GM18517 (cell line): ENCODE results near the gene RAB31.
A peak's percentile ranks its signal among the peaks of the same experiment; 100 is the strongest.
"Not testable (repeated sequence)": the region's sequence is repeated elsewhere in the genome, so short reads cannot be mapped to it uniquely, and the experiment has no call there.

ENCODE experiments used
- ATAC-seq: cut with Tn5 transposase; IDR thresholded peaks from one replicate; pipeline ENCODE4 v1.9.1; 2021; ENCODE audit warnings: mild to moderate bottlenecking, moderate library complexity; ENCODE audit not compliant: unreplicated experiment

RAB31 gene

DNA sequence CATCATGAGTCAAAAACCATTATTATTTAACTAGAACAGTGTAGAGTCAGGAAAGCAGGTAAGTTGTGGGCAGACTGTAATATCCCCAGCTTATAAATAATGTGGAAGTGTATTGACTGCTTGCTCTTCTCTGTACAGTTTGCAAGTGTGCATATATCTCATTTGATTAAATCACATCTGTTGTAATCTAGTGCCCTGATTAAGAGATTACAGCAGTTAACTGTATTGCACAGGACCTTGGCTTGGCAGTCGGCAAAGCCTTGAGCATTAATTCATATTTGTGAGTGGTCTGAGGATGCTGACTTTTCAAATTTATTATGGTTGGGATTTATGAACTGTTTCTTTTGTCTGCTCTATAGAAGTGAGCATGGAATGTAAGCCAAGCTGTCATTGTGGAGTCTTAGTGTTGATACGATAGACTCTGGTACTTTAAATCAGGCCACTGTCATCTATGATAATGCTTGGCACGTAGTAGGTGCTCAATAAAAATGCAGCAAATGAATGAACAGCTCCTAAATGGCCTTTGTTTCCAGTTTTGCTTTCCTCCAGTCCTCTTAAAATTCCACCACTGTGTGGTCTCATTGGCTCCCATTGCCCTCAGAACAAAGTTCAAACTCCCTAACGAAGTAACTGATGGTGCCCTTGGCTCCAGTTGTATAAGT, 48.3 kb downstream of the RAB31 start:
- ATAC-seq, result no peak

DNA sequence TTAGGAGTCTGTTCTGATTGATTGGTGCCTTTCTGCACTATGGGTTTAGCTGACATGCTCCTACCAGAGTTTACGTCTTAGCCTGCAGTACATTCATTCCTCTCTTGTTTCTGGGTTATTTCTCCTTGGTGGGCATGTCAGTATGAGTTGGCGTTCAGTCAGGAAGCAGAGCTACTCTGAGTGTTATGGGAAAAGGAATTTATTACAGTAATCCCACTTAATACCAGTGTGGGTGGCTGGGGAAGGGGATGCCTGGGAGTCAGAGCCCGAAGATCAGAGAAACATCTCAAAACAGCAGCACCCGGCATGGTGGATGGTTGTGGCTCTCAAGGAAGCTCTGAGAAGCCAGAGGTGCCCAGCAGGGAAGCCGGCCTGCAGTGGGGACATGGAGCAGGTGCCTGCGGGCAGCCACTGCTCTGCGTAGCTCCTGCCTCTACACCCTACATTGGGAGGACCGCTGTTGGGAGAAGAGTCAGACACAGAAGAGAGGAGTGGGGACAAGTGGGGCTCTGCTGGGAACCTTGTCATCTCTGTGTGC, 48.9 kb downstream of the RAB31 start:
- no peak for ATAC-seq

DNA sequence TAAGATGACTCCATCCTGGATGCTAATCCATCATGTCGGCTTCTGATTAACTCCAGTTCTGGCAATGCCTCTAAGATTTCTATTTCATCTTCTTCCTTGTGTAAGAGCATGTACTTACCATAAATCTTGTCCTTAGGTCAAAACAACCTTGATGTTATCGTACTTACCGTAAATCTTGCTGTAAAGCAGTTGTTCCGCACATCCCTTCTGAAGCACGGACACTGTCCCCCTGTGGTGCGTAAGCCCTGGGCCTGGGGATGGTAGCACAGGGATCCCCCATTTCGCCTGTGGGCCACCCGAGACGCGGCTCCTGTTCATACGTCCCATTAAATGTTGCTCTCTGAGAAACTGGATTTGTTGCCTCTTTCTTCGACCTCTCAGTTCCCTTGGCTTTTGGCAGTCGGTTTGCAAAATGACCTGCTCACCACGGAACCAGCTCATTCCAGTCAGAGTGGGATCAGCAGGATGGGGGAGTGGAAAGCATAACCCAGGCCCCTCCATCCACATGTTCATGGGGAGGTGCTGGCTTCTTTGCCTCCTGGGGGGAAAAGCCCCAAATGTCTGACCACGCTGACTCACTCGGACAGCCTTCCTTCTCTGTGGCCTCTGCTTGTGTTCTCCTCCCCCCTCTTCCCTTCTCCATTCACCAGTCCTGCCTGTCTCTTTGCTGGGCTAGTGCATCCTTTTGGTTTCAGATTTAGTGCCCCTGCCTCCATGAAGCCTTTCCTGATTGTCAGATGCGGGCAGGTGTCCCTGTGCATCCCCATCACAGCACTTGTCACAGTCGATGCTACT, 49.9 kb downstream of the RAB31 start:
- ATAC-seq, result no peak

- ATAC-seq, result no peak
Measured at GRCh38 chr18:9758624-9759075, 50.5 kb downstream of the RAB31 start.

GRCh38 chr18:9760641-9761040, 52.5 kb downstream of the RAB31 start:
- ATAC-seq, result no peak

DNA sequence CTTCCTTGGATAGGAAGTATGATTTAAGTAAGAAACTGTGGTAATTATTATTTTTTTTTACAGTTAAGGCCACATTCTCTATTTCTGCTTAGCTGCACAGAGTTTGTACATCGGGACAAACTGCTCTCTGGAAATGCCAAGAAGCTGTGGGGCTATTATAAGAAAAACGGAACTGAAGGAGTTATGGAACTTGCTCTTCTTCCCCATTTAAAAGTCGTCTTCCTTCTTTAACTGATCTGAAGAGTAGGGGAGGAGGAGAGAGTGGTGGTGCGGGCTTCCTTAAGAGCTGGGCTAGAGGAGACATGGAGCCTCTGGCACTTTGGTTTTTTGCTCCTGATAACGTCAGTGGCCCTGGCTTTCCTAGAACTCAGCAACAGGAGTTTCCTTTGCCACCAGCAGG, 54.4 kb downstream of the RAB31 start:
- no peak for ATAC-seq

- no peak for ATAC-seq
Measured at GRCh38 chr18:9763157-9763556, 55.1 kb downstream of the RAB31 start.

DNA sequence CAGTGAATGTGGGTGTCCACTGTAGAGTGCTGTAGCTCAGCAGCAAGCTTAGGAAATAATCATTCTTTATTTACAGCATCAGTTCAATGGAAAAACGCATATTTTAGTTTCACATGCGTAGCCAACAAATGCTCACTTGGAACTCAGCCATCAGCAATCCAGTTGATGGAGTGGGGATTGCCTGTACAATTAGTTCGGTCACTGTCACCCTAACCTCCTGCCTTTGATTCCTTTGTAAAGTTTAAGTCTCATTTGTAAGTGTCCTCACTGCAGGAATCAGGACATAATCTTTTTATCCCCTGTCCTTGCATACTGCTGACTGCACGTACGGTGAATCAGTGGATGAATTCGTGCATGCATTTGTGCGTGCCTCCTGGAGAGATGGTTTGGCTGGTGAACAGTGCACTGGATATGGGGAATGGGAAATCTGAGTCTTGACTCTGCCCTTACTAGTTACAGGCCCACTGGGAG, 55.9 kb downstream of the RAB31 start:
- no peak for ATAC-seq

DNA sequence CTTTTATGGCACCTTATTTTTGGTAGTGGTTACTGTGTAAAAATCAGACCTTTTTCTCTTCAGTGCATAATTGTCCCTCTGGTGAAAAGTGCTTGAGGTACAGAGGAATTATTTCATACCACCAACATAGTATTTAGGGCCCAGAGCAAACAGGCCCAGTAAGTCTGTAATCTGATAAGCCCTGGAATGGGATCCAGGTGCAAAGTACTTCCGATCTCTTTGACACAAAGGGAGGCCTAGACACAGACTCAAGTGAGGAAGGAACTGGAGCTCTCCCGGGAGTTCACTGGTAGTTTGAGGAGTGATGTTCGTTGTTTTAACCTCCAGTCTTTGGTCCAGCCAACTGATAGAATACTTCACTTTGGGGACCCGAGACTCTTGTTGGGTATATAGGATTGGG, 57.4 kb downstream of the RAB31 start:
- ATAC-seq, result no peak

GRCh38 chr18:9766076-9766481, 58.0 kb downstream of the RAB31 start:
- ATAC-seq, result no peak

DNA sequence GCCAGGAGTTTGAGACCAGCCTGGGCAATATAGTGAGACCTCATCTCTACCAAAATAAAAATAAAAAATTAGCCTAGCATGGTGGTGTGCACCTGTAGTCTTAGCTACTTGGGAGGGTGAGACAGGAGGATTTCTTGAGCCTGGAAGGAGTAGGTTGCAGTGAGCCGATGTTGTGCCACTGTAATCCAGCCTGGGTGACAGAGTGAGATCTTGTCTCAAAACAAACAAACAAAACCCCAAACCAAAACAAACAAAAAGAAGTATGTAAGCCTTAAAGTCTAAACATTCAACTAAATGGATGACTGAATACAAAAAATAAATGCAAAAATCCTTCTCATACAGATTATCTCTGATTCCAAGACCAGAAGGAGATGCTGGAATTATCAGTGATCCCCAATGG, 58.6 kb downstream of the RAB31 start:
- no peak for ATAC-seq

- not testable (repeated sequence) for ATAC-seq
Measured at GRCh38 chr18:9768071-9768691, 60.1 kb downstream of the RAB31 start.

- not testable (repeated sequence) for ATAC-seq
Measured at GRCh38 chr18:9770111-9770510, 62.0 kb downstream of the RAB31 start.

DNA sequence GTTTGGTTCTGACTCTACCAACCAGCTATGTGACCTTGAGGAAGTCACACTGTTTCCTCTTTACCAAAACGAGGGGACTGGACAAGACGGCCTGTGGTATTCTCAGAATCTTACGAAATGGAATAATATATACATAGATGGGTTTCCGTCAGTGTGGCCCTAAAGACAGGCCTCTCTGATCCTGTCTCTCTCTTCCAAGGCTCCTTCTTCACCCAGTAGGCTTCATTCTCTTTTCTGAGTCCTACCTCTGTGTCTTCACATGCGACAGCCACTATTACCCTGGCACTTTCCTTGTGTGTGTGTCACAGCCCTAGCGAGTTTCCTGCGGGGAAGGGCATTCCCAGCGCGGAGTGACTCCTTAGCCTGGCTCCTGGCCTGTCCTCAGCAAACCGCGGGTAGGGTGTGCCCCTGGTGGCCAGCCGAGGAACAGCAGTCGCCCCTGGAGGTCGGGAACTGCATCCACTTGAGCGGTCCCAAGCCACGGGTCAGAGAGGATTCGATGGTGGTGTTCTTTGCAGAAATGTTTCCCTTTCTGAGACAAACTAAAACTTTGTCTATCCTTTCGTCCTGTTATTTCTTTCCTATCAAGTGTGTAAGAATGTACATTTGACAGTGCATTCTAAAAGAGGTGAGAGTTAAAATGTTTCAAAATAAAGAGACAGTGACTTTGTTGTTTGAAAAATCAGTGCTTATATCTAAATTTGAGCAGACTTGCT, 63.3 kb downstream of the RAB31 start:
- peak; percentile 61 for ATAC-seq

DNA sequence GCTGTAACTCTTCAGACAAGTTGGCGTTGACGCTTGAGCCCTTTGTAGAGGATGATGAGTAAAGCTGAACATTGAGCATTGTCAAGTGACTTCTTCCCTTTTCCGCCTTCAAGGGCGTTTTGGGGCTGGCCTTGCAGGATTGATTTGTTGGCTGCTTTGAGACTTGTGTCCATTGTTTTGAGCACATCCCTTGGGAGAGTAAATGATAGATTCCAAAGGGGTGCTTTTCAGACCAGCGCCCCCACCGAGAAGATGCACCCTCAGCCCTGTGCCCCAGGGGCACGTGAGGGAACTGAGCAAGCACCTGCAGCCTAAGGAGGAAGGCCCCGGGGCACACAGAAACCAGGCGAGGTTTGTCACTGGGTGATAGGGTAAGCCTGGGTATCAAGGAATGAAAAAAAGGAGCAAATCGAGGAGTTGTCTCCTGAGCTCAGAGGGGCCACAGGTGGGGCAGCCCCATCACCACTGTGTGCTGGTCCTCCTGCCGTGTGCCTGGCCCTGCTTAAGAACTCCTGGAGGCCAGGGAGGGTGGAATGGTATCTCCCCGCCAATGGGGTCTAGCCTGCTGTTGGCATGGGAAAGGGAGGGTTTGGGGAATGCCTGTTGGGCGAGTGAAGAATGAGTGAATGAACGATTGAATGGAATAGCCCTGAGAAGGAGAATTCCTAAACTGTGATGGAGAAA, 64.0 kb downstream of the RAB31 start:
- ATAC-seq, result no peak

DNA sequence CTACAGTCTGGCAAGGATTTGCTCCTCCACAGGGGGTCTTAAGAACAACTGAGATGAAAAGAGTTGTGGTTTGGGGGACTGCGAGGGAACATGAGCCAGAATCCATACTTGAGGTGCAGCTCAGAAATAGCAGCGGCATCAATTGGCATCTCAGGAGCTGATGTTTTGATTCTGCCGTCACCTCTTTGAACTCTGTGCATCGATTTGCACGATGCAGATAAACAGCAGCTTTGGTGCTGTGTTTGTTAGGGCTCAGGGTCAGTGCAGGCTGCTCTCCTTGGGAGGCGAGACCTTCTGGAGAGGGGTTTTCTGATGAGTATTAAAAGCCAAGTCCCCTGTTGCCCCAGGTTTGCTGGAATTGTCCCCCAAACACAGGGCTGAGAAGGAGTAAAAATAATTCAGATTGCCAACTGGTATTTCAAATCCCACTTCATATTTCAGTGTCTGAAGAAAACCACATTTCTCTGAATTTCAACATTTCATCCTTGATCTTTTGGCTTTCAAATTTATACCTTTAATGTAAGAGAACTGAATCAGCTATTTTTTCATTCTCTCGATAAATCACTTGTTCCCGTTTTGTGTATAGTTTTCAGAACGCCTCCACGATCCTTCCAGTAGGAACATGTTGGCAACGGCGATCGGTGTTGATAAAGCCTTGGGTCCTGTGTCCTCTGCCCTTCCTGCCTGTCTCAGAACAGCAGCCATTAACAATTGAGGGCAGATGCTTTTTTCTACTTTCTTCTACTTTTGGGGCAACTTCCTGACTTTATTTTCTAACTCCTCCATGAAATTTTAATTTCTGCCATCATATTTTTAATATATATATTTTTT, 65.0 kb downstream of the RAB31 start:
- no peak for ATAC-seq

DNA sequence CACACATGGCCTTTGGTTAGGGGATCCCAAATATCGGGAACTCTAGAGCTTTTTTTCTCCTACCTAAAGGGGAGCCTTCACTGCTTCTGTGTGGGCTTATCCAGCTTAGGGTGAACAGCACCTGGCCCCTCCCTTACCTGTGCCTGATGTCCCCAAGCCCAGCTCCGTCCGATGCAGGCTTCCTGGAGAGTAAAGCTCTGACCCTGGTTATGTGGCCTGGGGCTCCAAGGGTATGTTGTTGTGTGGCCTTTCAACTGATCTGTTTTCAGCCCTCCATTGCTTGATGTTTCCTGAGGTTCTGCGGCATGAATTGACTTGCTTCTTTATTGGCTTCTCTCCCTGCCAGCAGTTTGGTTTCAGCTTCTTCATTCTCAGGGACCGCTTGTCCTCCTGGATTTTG, 66.0 kb downstream of the RAB31 start:
- no peak for ATAC-seq

- no peak for ATAC-seq
Measured at GRCh38 chr18:9775178-9775577, 67.1 kb downstream of the RAB31 start.

DNA sequence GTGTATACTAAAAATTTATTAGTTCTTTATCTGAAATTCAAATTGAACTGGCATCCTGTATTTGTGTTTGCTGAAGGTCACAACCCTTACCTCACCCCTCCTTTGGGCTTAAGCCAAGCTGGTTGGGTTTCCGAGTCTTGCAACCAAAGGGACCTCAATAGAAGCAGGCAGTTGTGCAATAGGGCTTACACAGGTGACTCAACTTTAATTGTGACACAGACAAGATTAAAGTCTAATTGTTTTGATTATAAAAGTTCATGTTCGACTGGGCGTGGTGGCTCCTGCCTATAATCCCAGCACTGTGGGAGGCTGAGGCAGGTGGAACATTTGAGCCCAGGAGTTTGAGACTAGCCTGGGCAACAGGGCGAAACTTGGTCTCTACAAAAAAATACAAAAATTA, 71.5 kb downstream of the RAB31 start:
- ATAC-seq, result no peak
